AG09309 (cell line): ENCODE results near the gene EPHA5.
"Not testable (repeated sequence)": the region's sequence is repeated elsewhere in the genome, so short reads cannot be mapped to it uniquely, and the experiment has no call there.

Experiments
- DNase-seq: peaks from one replicate; pipeline ENCODE4 v3.0.0-alpha.2; 2010; ENCODE audit warnings: low read depth
- H3K4me3 ChIP-seq: 2 replicates; pipeline ENCODE4 v1.5.1; 2011; ENCODE audit warnings: mild to moderate bottlenecking, low read depth, low read length, moderate library complexity; ENCODE audit not compliant: control insufficient read depth
- TF ChIP-seq, protein P1 (sequence below): IDR thresholded peaks from 2 replicates; pipeline ENCODE4 v1.5.1; 2011; ENCODE audit warnings: mild to moderate bottlenecking, low read depth, low read length, inconsistent platforms; ENCODE audit not compliant: insufficient read depth, control insufficient read depth; ENCODE audit errors: missing control alignments

Gene EPHA5

DNA sequence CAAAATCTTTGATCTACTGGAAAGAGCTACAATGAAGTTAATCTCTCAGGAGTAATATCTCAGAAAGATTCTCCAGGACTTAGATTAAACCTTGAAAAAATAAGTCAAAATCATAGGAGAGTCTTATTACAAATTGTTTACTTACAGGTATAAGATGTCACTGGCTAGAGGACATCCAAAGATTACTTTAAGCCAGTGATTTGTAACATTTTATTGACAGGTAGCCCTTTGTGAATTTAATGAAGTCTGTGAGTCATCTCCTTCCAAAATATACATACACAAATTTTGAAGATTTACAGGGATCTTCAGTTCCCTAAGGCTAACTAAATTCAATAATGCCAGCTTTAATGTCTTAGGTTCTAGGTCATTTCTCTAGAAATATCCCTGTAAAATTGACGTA is 359.7 kb downstream of the EPHA5 start:
- TF ChIP-seq, protein P1, sequence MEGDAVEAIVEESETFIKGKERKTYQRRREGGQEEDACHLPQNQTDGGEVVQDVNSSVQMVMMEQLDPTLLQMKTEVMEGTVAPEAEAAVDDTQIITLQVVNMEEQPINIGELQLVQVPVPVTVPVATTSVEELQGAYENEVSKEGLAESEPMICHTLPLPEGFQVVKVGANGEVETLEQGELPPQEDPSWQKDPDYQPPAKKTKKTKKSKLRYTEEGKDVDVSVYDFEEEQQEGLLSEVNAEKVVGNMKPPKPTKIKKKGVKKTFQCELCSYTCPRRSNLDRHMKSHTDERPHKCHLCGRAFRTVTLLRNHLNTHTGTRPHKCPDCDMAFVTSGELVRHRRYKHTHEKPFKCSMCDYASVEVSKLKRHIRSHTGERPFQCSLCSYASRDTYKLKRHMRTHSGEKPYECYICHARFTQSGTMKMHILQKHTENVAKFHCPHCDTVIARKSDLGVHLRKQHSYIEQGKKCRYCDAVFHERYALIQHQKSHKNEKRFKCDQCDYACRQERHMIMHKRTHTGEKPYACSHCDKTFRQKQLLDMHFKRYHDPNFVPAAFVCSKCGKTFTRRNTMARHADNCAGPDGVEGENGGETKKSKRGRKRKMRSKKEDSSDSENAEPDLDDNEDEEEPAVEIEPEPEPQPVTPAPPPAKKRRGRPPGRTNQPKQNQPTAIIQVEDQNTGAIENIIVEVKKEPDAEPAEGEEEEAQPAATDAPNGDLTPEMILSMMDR = no peak
- no peak overlapping the region for H3K4me3 ChIP-seq
- no peak for DNase-seq

DNA sequence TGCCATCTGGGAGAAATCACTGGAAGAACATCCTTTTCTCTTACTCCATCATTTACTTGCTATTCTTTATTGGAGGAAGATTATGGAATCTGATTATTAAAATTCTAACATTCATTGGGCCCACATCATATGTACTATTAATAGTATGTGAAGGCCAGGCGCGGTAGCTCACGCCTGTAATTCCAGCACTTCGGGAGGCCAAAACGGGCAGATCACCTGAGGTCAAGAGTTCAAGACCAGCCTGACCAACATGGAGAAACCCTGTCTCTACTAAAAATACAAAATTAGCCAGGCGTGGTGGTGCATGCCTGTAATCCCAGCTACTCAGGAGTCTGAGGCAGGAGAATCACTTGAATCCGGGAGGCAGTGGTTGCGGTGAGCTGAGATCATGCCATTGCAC is 361.7 kb downstream of the EPHA5 start:
- not testable (repeated sequence) for DNase-seq, H3K4me3 ChIP-seq

DNA sequence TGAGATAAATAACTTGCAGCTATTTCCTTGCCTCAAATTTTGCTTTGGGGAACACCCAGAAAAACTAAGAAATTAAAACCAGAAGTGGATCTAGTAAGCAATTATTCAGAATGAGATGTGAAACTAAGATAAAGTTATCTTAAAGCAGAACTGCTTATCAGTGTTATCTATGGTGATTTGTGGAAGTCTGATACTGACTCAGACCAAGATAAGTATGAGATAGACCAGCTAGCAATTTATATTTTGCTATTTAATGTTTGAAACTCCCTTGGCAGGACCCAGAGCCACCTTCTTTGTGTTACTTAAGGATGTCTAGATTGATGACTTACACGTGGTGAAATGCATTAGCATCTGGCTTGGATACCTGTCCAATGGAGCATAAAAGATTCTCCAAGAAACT is 368.1 kb downstream of the EPHA5 start:
- TF ChIP-seq, protein P1 = no peak

GRCh38 chr4:65296246-65296645 is 374.0 kb downstream of the EPHA5 start:
- no peak overlapping the region for H3K4me3 ChIP-seq
- TF ChIP-seq, protein P1 = no peak
- no peak for DNase-seq

More for the DNA sequence above, 368.1 kb downstream of the EPHA5 start:
- DNase-seq = no peak
- H3K4me3 ChIP-seq = no peak overlapping the region

DNA sequence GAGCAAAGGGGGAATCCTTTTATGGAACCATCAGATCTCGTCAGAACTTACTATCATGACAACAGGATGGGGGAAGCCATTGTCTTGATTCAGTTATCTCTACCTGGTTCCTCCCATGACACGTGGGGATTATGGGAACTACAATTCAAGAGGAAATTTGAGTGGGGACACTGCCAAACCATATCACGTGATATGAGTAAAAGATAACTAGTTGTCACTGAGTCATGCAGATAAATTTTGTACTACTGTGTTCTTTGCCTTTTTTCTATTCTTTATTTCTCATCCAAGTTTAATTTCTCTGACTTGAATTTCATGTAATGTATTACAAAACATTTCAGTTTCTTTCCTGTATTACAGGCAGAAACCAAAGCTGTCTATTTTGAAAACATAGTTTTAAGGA is 383.2 kb downstream of the EPHA5 start:
- H3K4me3 ChIP-seq = no peak overlapping the region
- TF ChIP-seq, protein P1 = no peak
- no peak for DNase-seq
